Epidermal melanocyte (primary cell): ENCODE results near the gene DPYD.

Source experiments
- DNase-seq: peaks from one replicate; pipeline ENCODE4 v3.0.0; 2011; ENCODE audit warnings: low spot score; ENCODE audit not compliant: insufficient read length

Gene DPYD

GRCh38 chr1:97920832-97921571 lies at the start of gene DPYD:
TSS of gene DPYD (minus strand) at chr1:97921034. CDS start at chr1:97920922, 112 bp downstream.
- DNase-seq = peak; percentile 66

GRCh38 chr1:97960470-97960869 lies 39.6 kb upstream of the DPYD start:
- no peak for DNase-seq

- DNase-seq = no peak
Measured at GRCh38 chr1:97947695-97948094, 26.9 kb upstream of the DPYD start.

- peak; percentile 19 for DNase-seq
Measured at GRCh38 chr1:97943354-97943753, 22.5 kb upstream of the DPYD start.

- DNase-seq = no peak
Measured at GRCh38 chr1:97942161-97943123, 21.6 kb upstream of the DPYD start.

- DNase-seq = no peak
Measured at GRCh38 chr1:97938285-97938642, 17.4 kb upstream of the DPYD start.

- no peak for DNase-seq
Measured at GRCh38 chr1:97936976-97937375, 16.1 kb upstream of the DPYD start.

GRCh38 chr1:97934491-97934890 lies 13.7 kb upstream of the DPYD start:
- no peak for DNase-seq

- DNase-seq = no peak
Measured at GRCh38 chr1:97929874-97930851, 9.3 kb upstream of the DPYD start.

GRCh38 chr1:97926017-97926708 lies 5.3 kb upstream of the DPYD start:
- no peak for DNase-seq

GRCh38 chr1:97925151-97925550 lies 4.3 kb upstream of the DPYD start:
- no peak for DNase-seq

GRCh38 chr1:97923811-97924210 lies 3.0 kb upstream of the DPYD start:
- DNase-seq = no peak

GRCh38 chr1:97920276-97920831 lies 480 bp downstream of the DPYD start:
- no peak for DNase-seq

GRCh38 chr1:97919585-97920261 lies 1.1 kb downstream of the DPYD start:
- DNase-seq = no peak

GRCh38 chr1:97918961-97919360 lies 1.9 kb downstream of the DPYD start:
- DNase-seq = no peak

GRCh38 chr1:97913506-97914139 lies 7.2 kb downstream of the DPYD start:
- DNase-seq = no peak

- no peak for DNase-seq
Measured at GRCh38 chr1:97911266-97912215, 9.3 kb downstream of the DPYD start.

GRCh38 chr1:97909266-97909665 lies 11.6 kb downstream of the DPYD start:
- no peak for DNase-seq
